ENCODE data around the gene PLCB1.

The PLCB1 gene

DNA sequence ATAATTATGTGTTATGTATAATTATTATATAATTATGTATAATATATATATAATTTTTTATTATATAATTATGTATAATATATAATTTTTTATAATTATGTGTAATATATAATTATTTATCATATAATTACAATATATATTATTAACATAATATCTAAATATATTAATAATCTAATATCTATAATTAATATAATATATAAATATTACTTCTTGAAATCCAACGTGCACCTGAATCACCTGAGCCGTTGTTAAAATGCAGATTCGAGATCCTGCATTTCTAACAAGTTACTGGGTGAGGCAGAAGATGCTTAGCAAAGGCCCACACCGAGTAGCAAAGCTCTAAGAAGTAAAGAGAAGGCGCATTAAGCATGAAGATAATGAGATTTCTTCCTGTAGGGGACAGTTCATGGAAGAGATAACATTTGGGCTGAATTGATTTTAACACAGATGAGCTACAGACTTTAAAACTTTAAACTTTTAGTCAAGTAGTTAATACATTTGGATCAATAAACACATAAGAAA is 530.4 kb downstream of the PLCB1 start:
- no peaks in the 10 kb centered on the region for H3K36me3 ChIP-seq
- no peaks in the 10 kb centered on the region for H3K9me3 ChIP-seq
- no peaks in the 10 kb centered on the region for H3K27me3 ChIP-seq
- TF ChIP-seq, protein P1, sequence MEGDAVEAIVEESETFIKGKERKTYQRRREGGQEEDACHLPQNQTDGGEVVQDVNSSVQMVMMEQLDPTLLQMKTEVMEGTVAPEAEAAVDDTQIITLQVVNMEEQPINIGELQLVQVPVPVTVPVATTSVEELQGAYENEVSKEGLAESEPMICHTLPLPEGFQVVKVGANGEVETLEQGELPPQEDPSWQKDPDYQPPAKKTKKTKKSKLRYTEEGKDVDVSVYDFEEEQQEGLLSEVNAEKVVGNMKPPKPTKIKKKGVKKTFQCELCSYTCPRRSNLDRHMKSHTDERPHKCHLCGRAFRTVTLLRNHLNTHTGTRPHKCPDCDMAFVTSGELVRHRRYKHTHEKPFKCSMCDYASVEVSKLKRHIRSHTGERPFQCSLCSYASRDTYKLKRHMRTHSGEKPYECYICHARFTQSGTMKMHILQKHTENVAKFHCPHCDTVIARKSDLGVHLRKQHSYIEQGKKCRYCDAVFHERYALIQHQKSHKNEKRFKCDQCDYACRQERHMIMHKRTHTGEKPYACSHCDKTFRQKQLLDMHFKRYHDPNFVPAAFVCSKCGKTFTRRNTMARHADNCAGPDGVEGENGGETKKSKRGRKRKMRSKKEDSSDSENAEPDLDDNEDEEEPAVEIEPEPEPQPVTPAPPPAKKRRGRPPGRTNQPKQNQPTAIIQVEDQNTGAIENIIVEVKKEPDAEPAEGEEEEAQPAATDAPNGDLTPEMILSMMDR (IDR thresholded peaks at IDR 0.05), result no peak
- no peak overlapping the region for H3K4me3 ChIP-seq (ENCODE audit: low read depth in 1 of 2, low read length in 1 of 2)
- no peak overlapping the region for H3K27ac ChIP-seq
- peaks cover 0 to 9% of the 10 kb centered on the region in 2 experiments for H3K4me1 ChIP-seq (ENCODE audit: control insufficient read depth in 1 of 2, insufficient read depth in 1 of 2, low read depth in 1 of 2, low read length in 1 of 2)

DNA sequence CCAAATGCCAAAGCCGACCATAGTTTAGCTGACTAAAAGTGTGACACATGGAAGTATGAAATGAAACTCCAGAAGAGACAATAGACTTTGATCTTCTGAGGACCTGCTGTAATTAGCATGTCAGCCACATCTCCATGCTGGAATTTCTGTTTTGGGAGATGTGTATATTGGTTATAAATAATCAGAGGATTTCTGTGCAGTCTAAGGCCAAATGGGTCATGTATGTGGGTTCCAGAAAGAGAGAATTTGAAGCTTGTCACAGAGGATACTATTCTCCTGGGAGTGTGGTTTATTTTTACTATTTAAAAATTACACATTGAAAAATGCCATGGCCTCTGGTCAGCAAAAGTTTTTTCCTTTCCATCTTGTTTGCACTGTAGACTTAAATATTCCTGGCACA is 531.4 kb downstream of the PLCB1 start:
- no peaks in the 10 kb centered on the region for H3K36me3 ChIP-seq
- no peaks in the 10 kb centered on the region for H3K27me3 ChIP-seq
- H3K27ac ChIP-seq, result no peak overlapping the region
- TF ChIP-seq, protein P1 (IDR thresholded peaks at IDR 0.05), result no peak
- H3K9me3 ChIP-seq, result no peaks in the 10 kb centered on the region
- no peak overlapping the region for H3K4me3 ChIP-seq (ENCODE audit: low read depth in 1 of 2, low read length in 1 of 2)
- peaks cover 0 to 1% of the 10 kb centered on the region in 2 experiments for H3K4me1 ChIP-seq (ENCODE audit: control insufficient read depth in 1 of 2, insufficient read depth in 1 of 2, low read depth in 1 of 2, low read length in 1 of 2)

DNA sequence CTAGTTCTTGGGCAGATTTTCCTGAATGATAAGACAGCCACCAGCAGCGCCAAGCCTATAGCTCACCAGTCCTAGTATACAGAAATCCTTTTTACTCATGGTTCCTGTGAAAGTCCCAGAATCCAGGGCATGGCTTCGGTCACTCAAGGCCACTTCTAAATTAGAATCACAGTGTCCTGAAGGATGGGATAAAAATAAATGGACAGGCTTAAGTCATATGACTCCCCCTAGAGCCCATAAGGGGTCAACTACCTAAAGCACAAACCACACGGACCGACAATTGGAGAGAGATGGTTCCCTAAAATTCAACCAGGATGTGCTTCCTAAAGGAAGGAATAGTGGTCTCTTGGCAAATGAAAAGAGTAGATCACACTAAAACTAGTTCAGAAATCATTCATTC is 532.7 kb downstream of the PLCB1 start:
- Histone ChIP-seq H3K4me3 (ENCODE audit: low read depth in 1 of 2, low read length in 1 of 2) (no peak overlapping the region), H3K9me3 (no peaks in the 10 kb centered on the region), H3K27ac (no peak overlapping the region), H3K4me1 (ENCODE audit: control insufficient read depth in 1 of 2, insufficient read depth in 1 of 2, low read depth in 1 of 2, low read length in 1 of 2) (no peaks in the 10 kb centered on the region), H3K36me3 (no peaks in the 10 kb centered on the region), H3K27me3 (no peaks in the 10 kb centered on the region)
- TF ChIP-seq, protein P1 (IDR thresholded peaks at IDR 0.05), result no peak

DNA sequence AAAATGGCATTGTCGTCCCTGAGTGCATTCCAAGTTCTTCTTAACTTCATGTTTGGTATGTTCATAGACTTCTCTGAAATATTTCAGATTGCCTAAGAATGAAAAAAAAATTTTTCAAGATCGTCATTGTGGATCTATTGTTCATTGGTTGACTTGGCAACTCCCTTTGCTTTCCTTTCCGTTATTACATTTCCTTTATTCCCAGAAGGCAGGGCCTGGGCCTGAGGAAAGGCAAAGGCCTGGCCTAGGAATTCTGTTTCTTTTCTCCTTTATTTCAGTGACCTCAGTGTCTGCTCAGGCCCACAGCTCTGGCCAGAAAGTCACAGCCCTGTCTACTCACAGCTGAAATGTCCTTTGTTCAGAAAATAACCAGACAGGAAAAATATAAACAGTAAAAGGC is 535.2 kb downstream of the PLCB1 start:
- Histone ChIP-seq H3K27ac (no peak overlapping the region), H3K4me1 (ENCODE audit: control insufficient read depth in 1 of 2, insufficient read depth in 1 of 2, low read depth in 1 of 2, low read length in 1 of 2) (no peaks in the 10 kb centered on the region), H3K9me3 (no peaks in the 10 kb centered on the region), H3K4me3 (ENCODE audit: low read depth in 1 of 2, low read length in 1 of 2) (no peak overlapping the region), H3K27me3 (no peaks in the 10 kb centered on the region), H3K36me3 (no peaks in the 10 kb centered on the region)
- TF ChIP-seq, protein P1 (IDR thresholded peaks at IDR 0.05), result no peak

DNA sequence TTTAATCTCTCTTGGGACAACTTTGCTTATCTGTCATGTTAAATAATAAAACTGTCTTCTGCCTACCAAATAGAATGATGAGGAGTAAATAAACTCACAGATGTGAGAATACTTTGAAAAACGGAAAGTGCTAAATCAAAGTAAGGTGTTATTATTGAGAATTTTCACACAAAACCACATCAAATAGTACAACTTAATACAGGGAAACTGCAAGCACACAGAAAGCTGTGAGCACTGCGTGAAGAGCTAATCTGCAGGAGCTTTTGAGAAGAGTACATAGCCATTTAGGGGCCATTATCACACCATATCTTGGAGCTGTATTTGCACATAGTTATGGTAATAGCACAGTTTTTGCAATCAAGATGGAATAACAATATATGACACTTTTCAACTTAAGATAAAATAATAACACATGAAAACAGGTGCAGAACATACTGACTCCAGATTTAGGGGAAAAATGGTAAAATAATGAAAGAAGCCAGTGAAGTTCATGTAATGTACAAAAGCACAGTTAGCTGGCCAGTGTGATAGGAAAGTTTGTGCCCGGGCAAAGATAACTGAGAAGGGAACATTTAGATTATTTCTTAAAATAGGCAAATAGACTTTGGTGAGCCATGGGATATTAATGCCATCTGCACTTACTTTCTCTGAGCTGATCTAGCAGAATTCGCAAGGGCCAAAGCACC is 538.3 kb downstream of the PLCB1 start:
- Histone ChIP-seq H3K4me1 (ENCODE audit: control insufficient read depth in 1 of 2, insufficient read depth in 1 of 2, low read depth in 1 of 2, low read length in 1 of 2) (no peaks in the 10 kb centered on the region), H3K27me3 (no peaks in the 10 kb centered on the region), H3K36me3 (no peaks in the 10 kb centered on the region), H3K9me3 (no peaks in the 10 kb centered on the region), H3K4me3 (ENCODE audit: low read depth in 1 of 2, low read length in 1 of 2) (no peak overlapping the region), H3K27ac (no peak overlapping the region)
- TF ChIP-seq, protein P1 (IDR thresholded peaks at IDR 0.05), result no peak

Data from neutrophil (primary cell).